T-helper 2 cell (primary cell): ENCODE data around the gene TSGA10.
"Not testable (repeated sequence)": the region's sequence is repeated elsewhere in the genome, so short reads cannot be mapped to it uniquely, and the experiment has no call there.

ENCODE experiments used
- DNase-seq, 5 experiments: peaks; one replicate each; pipeline versions ENCODE4 v3.0.0 to v3.0.0-alpha.2; 2012 to 2022
- total RNA-seq, 2 donors: gene quantifications; one replicate each; lab custom pipeline; 2026; lab: John Stamatoyannopoulos, UW

TSGA10 gene, protein sequence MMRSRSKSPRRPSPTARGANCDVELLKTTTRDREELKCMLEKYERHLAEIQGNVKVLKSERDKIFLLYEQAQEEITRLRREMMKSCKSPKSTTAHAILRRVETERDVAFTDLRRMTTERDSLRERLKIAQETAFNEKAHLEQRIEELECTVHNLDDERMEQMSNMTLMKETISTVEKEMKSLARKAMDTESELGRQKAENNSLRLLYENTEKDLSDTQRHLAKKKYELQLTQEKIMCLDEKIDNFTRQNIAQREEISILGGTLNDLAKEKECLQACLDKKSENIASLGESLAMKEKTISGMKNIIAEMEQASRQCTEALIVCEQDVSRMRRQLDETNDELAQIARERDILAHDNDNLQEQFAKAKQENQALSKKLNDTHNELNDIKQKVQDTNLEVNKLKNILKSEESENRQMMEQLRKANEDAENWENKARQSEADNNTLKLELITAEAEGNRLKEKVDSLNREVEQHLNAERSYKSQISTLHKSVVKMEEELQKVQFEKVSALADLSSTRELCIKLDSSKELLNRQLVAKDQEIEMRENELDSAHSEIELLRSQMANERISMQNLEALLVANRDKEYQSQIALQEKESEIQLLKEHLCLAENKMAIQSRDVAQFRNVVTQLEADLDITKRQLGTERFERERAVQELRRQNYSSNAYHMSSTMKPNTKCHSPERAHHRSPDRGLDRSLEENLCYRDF
- 3.1 to 10.4 reads per million in 2 donors for total RNA-seq

DNA sequence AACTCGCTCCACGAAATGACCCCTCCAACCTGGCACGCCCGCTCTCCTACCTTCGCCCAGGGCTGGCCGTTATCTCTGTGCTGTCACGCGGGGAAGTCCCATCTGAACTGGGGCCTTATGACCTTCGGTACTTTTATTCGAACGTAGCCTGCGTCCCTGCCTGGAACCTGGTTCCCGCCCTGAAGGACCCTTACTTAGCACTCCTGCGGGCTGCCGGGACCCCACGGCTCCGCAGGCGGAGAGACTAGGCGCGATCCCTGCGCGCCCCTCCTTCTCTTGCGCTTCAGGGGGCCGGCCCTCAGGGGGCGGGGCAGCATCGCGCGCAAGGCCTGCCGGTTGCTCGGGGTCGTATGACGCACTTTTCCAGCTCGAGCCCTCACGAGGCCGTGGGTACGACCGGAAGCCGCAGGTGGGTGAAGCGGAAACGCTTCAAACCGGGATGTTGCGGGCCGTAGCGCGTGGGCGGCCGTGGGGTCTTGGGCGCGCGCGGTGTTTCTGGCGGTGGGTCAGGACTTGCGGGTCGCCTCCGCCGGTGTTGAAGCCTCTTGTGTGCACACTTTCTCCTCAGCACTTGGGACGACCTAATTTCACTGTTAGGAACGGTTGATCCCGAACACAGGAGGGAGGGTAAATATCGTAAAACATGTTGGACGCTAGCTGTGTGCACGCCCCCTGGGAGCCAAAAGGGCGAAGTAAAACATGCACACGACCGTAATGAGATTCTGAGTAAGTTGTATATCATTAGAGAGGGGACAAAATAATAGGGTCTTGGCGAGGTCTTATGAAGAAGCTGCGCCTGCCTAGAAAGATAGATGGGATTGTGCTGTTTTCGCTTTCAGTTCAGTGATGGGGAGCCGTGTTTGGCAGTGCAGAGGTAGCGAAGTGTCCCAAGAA is at the start of gene TSGA10, which contains the start of gene LIPT1:
TSGA10 (minus strand) TSS at position 300 of the 894 bp plus-strand sequence. CDS start 45,503 bp downstream, outside the sequence.
LIPT1 (plus strand) TSS at position 325 of the 894 bp plus-strand sequence. CDS start 6,991 bp downstream, outside the sequence.
- DNase-seq, result peak; percentile 80 to 97 (median 90)

DNA sequence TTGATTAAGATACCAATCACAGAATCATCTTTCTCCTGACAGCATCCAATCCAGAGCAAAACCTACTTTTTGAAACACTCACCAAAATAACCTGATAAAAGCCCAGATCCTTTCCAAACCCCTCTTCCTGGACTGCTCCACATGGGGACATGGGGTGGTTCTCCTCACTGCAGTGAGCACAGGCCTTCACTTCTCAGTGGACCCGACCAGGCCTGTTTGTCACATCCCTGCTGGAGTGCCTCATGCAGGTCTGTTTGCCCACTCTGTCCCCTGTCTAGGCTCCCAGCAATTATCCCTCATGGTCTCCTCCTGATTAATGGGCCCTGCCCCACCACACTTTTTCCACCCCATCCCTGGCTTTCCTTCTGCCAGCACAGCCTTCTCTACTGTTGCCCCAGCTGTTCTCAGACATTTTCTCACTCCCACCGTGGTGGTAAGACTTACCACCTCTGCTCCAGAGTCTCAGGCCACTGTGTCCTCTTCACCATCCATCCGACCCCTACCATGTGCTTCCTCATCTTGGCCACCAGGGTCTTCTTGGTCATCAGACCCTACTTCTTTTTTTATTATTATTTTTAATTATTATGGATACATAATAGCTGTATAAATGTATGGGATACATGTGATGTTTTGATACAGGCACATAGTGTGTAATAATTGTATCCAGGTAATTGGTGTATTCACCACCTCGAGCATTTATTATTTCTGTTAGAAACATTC is 47.4 kb upstream of the TSGA10 start:
- DNase-seq, result no peak

DNA sequence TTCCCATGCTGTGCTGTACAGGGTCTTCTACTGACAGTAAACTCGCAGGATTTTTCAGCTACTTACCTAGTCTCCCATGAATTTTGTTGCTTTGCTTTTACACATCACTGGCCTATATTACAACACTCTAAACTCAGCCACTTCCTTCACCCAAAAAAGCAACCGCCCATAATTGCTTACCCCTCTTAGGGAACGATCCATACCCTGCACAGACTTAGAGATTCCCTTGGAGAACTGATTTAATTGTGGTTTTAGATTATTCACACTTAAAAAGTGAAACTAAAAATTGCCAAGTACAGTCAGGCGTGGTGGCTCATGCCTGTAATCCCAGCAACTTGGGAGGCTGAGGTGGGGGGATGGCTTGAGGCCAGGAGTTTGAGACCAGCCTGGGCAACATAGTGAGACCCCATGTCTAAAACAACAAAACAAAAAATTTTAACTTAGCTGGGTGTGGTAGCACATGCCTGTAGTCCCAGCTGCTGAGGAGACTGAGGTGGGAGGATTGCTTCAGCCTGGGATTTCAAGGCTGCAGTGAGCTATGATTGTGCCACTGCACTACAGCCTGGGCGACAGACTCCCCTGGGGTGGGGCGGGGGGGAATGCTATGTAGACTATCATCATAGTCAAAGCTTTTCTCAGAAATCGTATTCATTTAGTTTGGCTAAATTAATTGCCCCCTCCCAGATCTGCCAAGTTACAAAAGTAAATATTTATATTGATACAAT is 45.5 kb upstream of the TSGA10 start:
- no peak for DNase-seq

DNA sequence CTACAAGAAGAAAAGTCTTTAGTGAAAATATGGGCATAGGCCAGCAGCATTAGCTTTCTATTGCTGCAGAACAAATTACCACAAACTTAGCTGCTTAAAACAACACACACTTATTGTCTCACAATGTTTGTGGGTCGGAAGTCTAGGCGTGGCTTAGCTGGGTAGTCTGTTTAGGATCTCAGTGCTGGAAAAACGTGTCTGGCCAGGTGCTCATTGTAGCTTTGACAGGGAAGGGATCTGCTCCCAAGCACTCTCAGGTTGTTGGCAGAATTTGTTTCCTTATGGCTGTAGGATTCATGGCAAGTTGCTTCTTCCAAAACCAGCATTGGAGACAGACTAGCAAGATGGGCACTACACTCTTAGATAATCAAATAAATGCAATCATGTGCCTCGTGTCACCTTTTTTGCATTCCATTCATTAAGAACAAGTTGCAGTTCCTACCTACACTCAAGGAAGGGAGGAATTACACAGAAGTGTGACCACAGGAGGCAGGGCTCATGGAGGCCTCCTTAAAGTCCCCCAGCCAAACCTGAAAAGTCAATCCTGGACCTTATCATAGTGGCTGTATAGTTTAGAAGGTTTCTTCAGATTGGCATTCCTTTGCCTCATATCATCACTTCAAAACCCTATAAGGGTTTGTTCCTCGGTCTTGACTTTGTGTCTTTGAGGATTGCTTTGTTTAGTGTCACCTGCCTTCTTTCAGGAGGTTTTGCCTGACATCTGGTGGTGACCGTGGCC is 43.5 kb upstream of the TSGA10 start:
- no peak for DNase-seq

DNA sequence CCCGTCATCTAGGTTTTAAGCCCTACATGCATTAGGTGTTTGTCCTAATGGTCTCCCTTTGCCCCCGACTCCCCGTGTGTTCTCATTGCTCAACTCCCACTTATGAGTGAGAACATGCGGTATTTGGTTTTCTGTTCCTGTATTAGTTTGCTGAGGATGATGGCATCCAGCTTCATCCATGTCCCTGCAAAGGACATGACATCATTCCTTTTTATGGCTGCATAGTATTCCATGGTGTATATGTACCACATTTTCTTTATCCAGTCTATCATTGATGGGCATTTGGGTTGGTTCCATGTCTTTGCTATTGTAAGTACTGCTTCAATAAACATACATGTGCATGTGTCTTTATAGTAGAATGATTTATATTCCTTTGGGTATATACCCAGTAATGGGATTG is 37.6 kb upstream of the TSGA10 start:
- not testable (repeated sequence) for DNase-seq

DNA sequence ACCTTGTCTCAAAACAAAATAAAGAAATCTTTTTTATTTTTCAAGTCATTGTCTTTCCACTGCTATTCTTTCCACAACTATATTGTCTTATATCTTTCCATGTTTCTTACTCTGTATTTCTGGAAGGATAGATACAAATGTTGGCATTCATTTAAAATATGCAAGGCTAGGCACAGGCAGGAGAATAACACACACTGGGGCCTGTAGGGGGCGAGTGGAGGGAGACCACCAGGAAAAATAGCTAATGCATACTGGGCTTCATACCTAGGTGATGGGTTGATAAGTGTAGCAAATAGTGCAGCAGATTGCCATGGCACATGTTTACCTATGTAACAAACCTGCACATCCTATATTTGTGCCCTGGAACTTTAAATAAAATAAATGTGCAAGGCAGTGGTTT is 35.8 kb upstream of the TSGA10 start:
- no peak for DNase-seq

DNA sequence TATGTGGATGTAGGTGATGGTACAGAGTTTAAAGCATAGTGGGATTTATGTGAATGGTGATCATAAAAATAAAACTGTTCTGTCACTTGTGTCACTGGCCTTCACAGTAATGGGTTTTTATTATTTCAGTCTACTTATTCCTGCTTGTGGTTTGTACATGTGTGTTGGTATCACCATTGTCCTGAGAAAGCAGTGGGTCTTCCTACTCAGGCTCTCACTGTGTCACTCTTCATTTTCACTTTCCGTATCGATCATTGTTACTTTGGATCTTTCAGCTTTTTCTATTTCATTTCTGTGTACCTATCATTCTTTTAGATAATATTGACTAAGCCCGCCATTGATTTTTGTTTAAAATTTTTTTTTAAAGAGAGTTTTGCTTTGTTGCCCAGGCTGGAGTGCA is 33.6 kb upstream of the TSGA10 start:
- no peak for DNase-seq

DNA sequence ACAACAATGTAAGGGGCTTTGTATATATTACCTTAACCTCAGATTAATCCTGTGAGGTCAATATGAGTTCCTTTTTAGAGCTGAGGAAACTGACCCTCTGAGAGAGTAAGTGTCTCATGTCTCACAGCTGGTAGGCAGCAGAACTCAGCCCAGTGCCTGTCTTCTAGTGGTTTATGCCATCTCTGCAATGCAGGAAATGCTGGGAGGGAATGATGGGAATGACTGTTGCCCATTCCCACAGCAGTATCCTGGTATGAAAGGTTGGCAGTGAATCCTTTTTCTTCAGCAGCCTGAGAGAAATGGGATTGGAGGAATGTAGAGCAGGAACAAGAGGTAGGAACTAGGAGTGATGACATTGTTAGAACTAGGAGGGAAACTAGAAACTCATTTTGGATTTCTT is 32.3 kb upstream of the TSGA10 start:
- DNase-seq, result no peak

DNA sequence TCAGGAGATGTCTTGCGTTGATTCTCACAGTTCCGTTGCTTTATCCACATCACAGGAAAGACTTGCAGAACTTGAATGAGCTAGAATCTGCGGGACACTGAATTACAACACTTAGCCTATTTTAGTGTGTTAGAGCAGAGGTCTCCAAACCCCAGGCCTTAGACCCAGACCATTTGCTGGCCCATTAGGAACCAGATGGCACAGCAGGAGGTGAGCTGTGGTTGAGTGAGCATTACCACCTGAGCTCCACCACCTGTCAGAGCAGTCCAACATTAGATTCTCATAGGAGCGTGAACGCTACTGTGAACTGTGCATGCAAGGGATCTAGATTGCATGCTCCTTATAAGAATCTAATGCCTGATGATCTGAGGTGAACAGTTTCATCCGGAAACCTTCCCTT is 30.1 kb upstream of the TSGA10 start:
- no peak for DNase-seq

DNA sequence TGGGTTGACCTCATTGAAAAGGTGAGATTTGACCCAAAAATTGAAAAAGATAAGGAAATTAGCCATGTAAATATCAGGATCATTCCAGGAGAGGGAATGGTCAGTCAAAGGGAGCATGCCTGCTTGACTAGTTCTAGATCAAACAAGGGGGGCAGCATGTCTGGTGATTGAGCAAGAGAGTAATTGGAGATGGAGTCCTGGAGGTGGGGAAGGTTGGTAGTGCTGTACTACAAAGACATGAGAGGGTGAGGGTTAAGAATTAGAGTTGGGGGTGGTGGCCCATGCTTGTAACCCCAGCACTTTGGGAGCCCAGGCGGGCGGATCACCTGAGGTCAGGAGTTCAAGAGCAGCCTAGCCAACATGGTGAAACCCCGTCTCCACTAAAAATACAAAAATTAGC is 28.3 kb upstream of the TSGA10 start:
- no peak for DNase-seq

DNA sequence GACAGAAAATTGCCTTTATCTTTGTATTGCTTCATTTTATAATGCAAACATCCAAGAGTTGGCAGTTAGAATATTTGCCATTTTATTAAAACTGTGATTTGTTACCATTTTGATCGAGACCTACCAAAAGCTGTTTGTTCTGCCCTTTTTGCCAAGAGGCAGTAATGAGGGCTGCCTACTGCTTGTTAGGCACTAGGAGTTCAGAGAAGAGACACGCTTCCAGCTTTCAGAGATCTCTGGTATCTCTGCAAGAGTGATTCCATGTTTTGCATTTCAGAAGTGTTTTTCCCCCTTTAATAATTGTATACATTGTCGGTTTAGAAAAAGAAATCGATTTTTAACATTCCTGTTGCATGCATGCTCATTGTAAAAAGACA is 26.9 kb upstream of the TSGA10 start:
- DNase-seq, result peak in 1 of 5 experiments; percentile 38

DNA sequence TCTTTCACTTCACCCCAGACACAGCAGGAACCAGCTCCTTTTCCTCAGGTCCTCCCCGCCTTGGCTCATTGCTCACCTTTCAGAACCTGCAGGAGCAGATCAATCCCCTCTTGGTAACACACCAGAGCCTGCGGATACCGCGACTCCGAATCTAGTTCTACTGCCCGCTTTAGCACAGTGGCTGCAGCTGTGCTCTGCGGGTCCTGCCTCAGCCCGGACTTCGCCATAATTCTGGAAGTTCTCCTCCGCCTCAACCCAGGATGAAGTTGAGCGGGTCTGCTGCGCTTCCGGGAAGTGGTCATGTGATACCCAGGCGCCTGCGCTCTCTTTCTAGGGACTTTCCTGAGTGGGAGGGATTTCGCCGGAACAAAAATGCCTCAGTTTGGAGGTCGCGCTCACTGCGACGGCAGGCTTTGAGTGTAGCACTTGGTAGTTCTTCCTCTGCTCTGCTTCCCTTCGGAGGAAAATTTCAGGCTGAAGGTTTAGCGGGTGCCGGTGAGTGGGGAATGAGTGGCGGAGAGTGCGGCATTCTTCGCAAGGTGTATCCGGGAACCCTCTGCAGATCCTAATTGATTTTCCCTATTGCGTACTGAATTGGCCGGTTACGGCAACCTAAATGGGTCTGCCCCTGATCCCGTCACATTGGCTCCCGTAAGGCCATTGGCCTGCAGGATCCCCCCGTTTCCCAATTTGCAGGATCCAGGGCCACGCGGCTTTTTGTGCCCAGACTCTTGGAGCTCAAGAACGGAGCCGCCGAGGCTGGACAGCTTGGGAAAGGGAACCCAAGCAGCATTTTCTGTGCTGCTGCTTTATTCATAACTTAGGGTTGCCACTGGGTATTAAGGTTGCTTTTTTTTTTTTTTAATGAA is 26.2 kb upstream of the TSGA10 start, which contains the start of the genes MITD1 and MRPL30:
MITD1 (minus strand) TSS at position 304 of the 869 bp plus-strand sequence; CDS start at position 227, 77 bp downstream.
MRPL30 (plus strand) TSS at position 430 of the 869 bp plus-strand sequence. CDS start 5,020 bp downstream, outside the sequence.
- DNase-seq, result peak; percentile 74 to 95 (median 85)

DNA sequence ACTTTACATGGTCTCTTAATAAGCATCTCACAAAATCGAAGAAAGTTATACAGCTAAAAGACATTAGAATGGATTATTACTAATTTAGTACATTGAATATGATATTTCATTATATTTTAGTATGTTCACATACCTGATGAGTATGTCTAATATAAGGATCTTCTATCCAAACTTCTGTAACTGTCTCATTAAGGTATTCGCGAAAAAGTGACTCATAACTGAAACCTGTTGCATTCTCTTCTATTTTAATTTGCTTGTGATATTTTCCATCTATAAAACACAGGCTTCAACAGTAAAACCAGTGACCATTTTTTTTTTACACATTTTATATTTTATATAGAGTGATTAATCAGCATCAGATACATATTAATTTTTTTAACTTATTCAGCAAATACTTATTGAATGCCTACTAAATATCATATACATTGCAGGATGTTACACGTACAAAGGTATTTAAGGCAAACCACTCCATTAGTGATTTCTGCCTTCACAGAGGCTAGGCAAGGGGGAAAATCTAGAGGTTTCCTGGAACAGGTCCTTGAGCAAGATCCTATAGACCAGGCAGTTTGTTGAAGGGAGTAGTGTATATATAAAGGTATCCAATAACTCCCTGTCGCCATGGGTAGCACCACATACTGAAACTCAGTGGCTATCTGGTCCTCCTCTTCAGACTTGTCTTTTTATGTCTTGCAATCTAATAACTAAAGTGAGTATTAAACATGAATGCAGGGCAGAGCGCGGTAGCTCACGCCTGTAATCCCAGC is 16.8 kb upstream of the TSGA10 start:
- no peak for DNase-seq

DNA sequence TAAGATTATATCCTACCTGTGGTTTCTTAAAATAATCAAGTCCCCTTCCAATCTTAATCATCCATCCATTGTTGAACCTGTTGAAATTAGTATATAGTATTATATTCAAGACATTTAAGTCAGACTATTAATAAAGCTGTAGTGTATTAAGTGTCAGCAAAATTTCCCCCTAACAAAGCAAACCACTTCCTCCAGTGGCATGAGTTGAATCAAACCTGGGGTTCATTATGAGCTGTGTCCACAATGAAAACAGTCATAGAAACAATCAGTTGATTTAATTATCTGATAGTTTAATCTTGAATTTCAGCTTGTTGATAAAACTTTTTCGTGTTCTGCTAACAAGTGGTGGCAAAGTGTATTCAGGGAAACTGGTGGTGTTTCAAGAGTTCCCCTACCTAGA is 14.8 kb upstream of the TSGA10 start:
- peak in 1 of 5 experiments; percentile 75 for DNase-seq

DNA sequence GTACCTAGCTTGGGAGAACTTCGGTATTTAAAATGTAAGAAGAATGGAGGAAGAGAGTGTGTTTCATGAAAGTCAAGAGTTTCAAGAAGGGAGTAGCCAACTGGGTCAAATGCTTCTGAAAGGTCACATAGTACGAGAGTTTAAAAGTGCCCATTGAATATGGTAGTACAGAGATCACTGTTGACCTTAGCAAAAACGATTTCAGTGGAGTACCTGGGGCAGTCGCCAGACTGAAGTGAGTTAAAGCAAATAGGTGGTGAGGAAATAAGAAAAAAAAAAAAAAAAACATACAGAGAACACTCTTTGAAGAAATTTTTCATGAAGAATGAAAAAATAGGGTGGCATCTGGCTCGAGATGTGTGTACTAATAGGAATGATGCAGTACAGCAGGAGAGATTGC is 11.5 kb upstream of the TSGA10 start:
- no peak for DNase-seq

DNA sequence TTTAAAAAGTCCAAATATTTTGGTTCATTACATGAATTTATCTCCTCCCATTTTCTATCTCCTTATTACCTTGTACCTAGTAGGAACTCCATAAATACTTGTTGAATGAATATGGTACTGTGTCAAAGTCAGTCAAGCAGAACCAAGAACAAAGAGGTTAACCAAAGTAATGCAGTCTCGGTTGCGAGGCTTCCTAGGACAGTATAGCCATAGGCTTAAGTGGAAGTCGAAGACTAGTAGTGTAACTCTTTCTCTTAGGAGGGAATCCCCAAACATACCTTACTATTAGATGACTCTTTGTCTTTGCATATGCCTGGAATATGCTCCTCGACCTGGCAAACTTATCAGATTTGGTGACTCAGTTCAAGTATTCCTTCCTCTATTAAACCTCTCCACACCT is 4.9 kb upstream of the TSGA10 start:
- no peak for DNase-seq

DNA sequence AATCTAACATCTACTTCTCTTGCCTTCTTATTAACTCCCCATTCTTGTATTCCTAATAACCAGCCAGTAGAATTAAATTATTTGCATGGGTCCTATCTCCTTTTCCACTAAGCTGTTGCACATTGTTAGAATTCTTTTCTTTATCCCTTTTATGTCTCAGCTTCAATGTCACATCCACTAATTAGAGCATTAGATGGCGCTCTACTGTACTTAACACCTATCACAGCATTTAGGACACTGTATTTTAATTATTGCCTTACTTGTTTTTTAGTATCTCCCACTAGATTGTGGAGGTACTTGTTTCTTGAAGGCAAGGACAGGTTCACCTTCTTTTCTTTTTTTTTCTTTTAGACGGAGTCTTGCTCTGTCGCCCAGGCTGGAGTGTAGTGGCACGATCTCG is 3.9 kb upstream of the TSGA10 start:
- peak in 1 of 5 experiments; percentile 21 for DNase-seq

DNA sequence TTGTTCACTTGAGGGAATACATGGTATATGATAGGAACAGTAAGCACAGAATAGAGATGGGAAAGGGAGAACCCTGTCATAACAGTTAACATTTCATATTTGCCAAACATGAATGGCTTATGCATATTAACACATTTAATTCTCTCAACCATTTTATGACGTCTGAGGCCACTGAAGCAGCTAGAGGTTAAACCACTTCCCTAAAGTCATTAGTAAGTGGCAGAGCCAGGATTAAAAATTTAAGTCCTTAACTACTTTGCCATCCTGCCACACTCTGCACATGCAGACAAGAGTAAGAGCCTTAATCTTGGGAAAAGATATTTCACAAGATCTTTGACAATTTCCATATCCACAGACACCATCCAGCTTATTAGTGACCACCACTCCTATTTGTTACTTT is 2.1 kb upstream of the TSGA10 start:
- no peak for DNase-seq
